Smooth muscle cell (in vitro differentiated cells): Measurements from ENCODE around the gene AMACR. TPM values are rescaled to one million over a fixed set of nuclear protein-coding genes. Genes with fewer than 3 reads are reported as not detected.

ENCODE experiments used
- DNase-seq: peaks from one replicate; lab custom pipeline; 2025; ENCODE audit not compliant: unreplicated experiment; lab: John Stamatoyannopoulos, UW
- H2AFZ ChIP-seq: fragments of 200-600 bp; sonication (generic); 2 replicates; pipeline ENCODE4 v1.6.0; 2016; ENCODE audit warnings: antibody characterized with exemption, low read depth, mild to moderate bottlenecking
- H3F3A ChIP-seq: fragments of 200-600 bp; sonication (generic); 2 replicates; pipeline ENCODE4 v1.6.0; 2017; ENCODE audit warnings: antibody characterized with exemption, low read depth
- H3K27ac ChIP-seq: fragments of 200-600 bp; sonication (generic); 2 replicates; pipeline ENCODE4 v1.5.1; 2016; ENCODE audit warnings: low read depth, mild to moderate bottlenecking
- H3K27me3 ChIP-seq: fragments of 200-600 bp; sonication (generic); 2 replicates; pipeline ENCODE4 v1.6.1; 2016; ENCODE audit warnings: low read depth, mild to moderate bottlenecking
- H3K36me3 ChIP-seq: fragments of 200-600 bp; sonication (generic); 2 replicates; pipeline ENCODE4 v1.5.1; 2016; ENCODE audit warnings: low read depth
- H3K4me1 ChIP-seq: fragments of 200-600 bp; sonication (generic); 2 replicates; pipeline ENCODE4 v1.5.1; 2016; ENCODE audit warnings: low read depth
- H3K4me2 ChIP-seq: fragments of 200-600 bp; sonication (generic); 2 replicates; pipeline ENCODE4 v1.6.0; 2016; ENCODE audit warnings: mild to moderate bottlenecking
- H3K4me3 ChIP-seq: fragments of 200-600 bp; sonication (generic); 2 replicates; pipeline ENCODE4 v1.5.1; 2016; ENCODE audit warnings: mild to moderate bottlenecking
- H3K79me2 ChIP-seq: fragments of 200-600 bp; sonication (generic); 2 replicates; pipeline ENCODE4 v1.6.0; 2016; ENCODE audit warnings: low read depth, mild to moderate bottlenecking
- H3K9ac ChIP-seq: fragments of 200-600 bp; sonication (generic); 2 replicates; pipeline ENCODE4 v1.6.0; 2016; ENCODE audit warnings: low read depth
- H3K9me3 ChIP-seq: fragments of 200-600 bp; sonication (generic); replicated peaks from 2 replicates; pipeline ENCODE4 v1.5.1; 2016; ENCODE audit warnings: low read depth
- H4K20me1 ChIP-seq: fragments of 200-600 bp; sonication (generic); 2 replicates; pipeline ENCODE4 v1.6.0; 2016; ENCODE audit warnings: low read depth
- WGBS: methylation state at CpG from one replicate; pipeline ENCODE4 v1.1.7; 2016; ENCODE audit warnings: low lambda C conversion rate; 5-methylcytosine and 5-hydroxymethylcytosine counted together
- polyA plus RNA-seq: library from polyadenylated mRNA; unstranded; fragments of >200 nt; fragmentation: Nextera tagmentation; extraction: Ambion mirVana; gene quantifications from 2 replicates; pipeline ENCODE4 v1.2.1, GENCODE V29; 2016
- total RNA-seq: library from RNA; depleted of rRNA; stranded (reverse); fragments of >200 nt; gene quantifications from 2 replicates; pipeline ENCODE4 v1.2.3, GENCODE V29; 2014
- TF ChIP-seq, protein P1 (sequence below): fragments of 200-600 bp; sonication (generic); IDR thresholded peaks from 2 replicates; pipeline ENCODE4 v1.5.1; 2017; ENCODE audit warnings: borderline replicate concordance, mild to moderate bottlenecking, antibody characterized with exemption; ENCODE audit not compliant: insufficient read depth, poor library complexity, severe bottlenecking

AMACR gene
- total and polyA plus RNA-seq, 2 experiments from 2014 or later: 14.1 to 14.5 TPM

DNA sequence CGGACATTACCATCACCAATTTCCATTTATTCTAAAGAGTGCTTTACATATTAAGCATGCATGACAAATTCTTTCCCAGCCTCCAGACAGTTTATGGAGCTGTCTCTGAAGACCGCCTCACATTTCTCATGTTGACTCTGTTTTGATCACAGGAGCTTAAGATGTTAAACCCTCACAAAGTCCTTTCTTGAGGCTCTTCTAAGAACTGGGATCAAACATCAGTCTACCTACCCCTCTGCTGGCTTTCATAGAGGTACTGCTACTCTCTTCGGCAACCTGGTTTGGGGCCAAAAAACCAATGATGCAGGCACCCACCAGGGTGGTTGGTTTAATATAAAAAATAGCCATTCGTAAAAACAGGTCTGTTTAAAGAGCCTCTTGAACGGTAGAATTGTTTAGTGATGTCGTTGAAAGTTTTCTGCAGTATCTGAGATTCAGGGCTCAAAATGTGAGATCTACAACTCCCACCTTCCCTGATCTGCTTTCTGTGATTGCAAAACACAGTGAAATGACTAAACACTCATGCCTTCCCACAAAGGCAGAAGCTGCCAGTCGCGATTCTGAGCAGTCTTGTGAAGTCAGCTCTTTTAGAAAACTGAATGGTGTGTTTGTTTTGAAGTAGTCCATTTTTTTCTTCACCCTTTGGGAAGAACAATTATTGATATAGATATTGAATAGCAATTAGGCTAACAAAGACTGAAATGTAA, 68.1 kb downstream of the AMACR start:
- H3K4me1 ChIP-seq: no peaks in the 10 kb centered on the region
- H3K79me2 ChIP-seq: no peaks in the 10 kb centered on the region
- peak overlapping the region; percentile 66 for H3K4me2 ChIP-seq
- 52% methylated on average over 8 of the region's 8 CpGs for WGBS
- no peak for DNase-seq
- no peaks in the 10 kb centered on the region for H3F3A ChIP-seq
- TF ChIP-seq, protein P1, sequence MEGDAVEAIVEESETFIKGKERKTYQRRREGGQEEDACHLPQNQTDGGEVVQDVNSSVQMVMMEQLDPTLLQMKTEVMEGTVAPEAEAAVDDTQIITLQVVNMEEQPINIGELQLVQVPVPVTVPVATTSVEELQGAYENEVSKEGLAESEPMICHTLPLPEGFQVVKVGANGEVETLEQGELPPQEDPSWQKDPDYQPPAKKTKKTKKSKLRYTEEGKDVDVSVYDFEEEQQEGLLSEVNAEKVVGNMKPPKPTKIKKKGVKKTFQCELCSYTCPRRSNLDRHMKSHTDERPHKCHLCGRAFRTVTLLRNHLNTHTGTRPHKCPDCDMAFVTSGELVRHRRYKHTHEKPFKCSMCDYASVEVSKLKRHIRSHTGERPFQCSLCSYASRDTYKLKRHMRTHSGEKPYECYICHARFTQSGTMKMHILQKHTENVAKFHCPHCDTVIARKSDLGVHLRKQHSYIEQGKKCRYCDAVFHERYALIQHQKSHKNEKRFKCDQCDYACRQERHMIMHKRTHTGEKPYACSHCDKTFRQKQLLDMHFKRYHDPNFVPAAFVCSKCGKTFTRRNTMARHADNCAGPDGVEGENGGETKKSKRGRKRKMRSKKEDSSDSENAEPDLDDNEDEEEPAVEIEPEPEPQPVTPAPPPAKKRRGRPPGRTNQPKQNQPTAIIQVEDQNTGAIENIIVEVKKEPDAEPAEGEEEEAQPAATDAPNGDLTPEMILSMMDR: no peak
- peak overlapping the region; percentile 74 for H3K27ac ChIP-seq
- H3K27me3 ChIP-seq: peaks cover 6% of the 10 kb centered on the region
- no peak overlapping the region for H3K4me3 ChIP-seq
- H3K9me3 ChIP-seq: no peaks in the 10 kb centered on the region
- H4K20me1 ChIP-seq: no peaks in the 10 kb centered on the region
- no peak overlapping the region for H3K9ac ChIP-seq
- H2AFZ ChIP-seq: no peak overlapping the region
- no peaks in the 10 kb centered on the region for H3K36me3 ChIP-seq

DNA sequence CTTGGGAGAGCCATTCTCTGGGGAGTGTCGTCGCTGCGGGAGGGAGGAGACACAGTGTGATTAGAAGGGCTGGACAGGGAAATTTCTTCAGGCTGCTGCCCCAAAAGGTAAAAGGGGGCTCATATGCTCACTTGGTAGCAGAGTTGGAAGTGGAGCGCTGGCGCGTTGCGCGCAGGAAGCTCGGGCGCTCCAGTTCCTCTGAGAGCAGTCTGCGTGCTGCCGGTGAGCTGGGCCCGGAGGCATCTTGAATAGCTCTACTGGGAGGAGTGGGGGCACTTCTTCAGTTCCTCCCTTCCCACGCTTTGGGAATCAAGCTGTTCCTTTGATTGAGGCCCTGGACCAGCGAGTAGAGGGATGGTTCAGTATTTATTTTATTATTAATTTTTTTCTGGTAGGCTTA, 69.0 kb downstream of the AMACR start:
- Histone ChIP-seq H2AFZ (no peak overlapping the region), H3K9ac (no peak overlapping the region), H3K79me2 (no peaks in the 10 kb centered on the region), H3K4me1 (no peaks in the 10 kb centered on the region), H3K27me3 (peaks cover 6% of the 10 kb centered on the region), H3K27ac (no peak overlapping the region), H4K20me1 (no peaks in the 10 kb centered on the region), H3F3A (no peaks in the 10 kb centered on the region), H3K36me3 (no peaks in the 10 kb centered on the region), H3K9me3 (no peaks in the 10 kb centered on the region), H3K4me2 (no peak overlapping the region), H3K4me3 (no peak overlapping the region)
- 95% methylated on average over 15 of the region's 15 CpGs for WGBS
- TF ChIP-seq, protein P1: no peak
- DNase-seq: no peak

DNA sequence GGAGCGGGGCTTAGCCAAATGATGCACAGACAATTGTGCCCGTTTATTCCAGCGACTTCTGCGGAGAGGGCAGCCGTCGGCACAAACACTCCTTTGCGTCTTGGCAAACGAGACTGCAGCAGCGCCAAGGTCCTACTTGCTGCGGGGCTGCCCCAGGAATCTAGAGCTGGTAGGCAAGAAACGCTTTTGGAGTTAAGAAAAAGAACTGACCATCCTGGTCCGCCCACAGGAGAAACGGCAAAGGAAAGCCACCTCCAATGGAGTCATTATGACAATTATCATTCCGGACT, 69.4 kb downstream of the AMACR start:
- WGBS: 92% methylated on average over 14 of the region's 14 CpGs
- H3K79me2 ChIP-seq: no peaks in the 10 kb centered on the region
- H3K9ac ChIP-seq: no peak overlapping the region
- H4K20me1 ChIP-seq: no peaks in the 10 kb centered on the region
- no peak overlapping the region for H3K27ac ChIP-seq
- no peaks in the 10 kb centered on the region for H3K9me3 ChIP-seq
- no peak overlapping the region for H2AFZ ChIP-seq
- H3K4me1 ChIP-seq: no peaks in the 10 kb centered on the region
- no peak overlapping the region for H3K4me3 ChIP-seq
- no peaks in the 10 kb centered on the region for H3K36me3 ChIP-seq
- H3F3A ChIP-seq: no peaks in the 10 kb centered on the region
- no peak overlapping the region for H3K4me2 ChIP-seq
- H3K27me3 ChIP-seq: peaks cover 6% of the 10 kb centered on the region
- no peak for DNase-seq
- TF ChIP-seq, protein P1: no peak
